ELF-1 (cell line): Measurements from ENCODE around the gene RERG.
"Not testable (repeated sequence)": the region's sequence is repeated elsewhere in the genome, so short reads cannot be mapped to it uniquely, and the experiment has no call there.

ENCODE experiments used
- DNase-seq: peaks from one replicate; pipeline ENCODE4 v3.0.0-alpha.2; 2016; ENCODE audit warnings: low read depth, low spot score

The RERG gene

DNA sequence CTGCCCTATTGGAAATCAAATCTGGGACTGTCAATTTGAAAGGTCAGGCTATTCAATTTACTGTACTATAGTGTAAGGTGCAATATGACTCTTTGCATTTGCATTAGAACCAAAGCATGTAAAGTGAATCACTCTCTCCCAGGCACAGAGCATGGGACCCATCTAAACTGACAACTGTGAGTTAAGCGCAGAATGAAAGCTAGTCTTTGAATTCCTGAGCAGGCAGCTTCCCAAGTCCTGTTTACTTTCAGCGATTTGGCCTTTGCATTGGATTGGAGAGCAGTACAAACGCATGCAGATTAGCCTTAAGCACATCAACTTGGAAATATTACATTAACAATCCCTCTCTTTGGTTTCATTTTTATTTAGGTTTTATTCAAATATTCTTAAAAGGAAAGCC is 74.6 kb downstream of the RERG start:
- DNase-seq: peak; percentile 20

GRCh38 chr12:15143467-15143866 is 77.8 kb downstream of the RERG start:
- no peak for DNase-seq

GRCh38 chr12:15142711-15143110 is 78.5 kb downstream of the RERG start:
- DNase-seq: no peak

DNA sequence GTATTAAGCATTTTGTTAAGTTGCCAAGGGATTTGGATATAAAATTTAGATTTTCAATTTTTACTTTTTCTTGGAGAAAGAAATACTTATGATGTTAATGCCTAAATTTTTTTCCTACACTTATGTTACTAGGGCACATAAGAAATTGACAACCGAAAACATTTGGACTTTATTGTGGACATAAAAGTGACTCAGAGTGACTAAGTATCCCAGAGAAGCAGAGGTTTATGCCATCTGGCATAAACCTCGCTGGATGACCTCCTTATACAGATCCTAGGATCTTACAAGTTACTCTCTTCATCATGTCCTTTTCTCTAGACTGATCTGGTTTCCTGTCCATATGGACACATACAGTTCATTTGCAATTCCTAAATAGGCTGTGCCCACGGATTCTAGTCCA is 89.8 kb downstream of the RERG start:
- DNase-seq: no peak

DNA sequence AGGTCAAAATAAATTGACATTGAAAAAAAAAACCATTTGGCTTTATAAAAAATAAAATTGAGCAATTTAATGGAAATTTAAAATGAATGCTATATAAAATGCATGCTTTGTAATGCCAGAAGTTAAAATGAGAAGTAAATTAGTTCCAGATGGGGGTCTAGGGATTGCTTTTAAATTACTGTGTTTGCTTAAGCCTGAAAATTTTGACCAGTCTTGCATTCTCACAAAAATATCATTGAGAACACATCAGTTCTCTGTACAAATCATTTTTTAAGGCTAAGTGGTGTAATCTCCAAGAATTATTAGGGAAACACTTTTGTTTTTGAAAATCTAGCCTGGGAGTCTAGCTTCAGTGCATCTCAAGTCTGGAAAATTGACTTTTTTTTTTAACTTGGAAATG is 90.7 kb downstream of the RERG start:
- no peak for DNase-seq

DNA sequence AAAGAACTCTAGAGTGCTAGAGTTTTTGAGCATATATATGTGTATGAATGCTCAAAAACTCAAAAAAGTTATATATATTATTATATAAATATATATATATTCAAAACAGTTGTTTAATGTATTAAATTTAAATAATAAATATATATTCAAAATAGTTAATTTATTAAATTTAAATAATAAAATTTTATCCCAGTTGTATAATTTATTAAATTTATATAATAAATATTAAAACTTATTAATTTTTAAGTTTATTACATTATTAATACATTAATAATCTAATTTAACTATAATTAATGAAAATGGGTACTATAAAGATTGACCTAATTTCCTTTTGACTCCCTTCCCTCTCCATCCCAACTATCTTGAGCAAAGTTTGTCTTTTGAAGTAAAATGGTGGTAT is 97.8 kb downstream of the RERG start:
- no peak for DNase-seq

GRCh38 chr12:15122344-15122743 is 98.9 kb downstream of the RERG start:
- DNase-seq: no peak

GRCh38 chr12:15118955-15119354 is 102.3 kb downstream of the RERG start:
- DNase-seq: no peak

- no peak for DNase-seq
Measured at GRCh38 chr12:15116983-15117382, 104.2 kb downstream of the RERG start.

- no peak for DNase-seq
Measured at GRCh38 chr12:15116086-15116485, 105.1 kb downstream of the RERG start.

DNA sequence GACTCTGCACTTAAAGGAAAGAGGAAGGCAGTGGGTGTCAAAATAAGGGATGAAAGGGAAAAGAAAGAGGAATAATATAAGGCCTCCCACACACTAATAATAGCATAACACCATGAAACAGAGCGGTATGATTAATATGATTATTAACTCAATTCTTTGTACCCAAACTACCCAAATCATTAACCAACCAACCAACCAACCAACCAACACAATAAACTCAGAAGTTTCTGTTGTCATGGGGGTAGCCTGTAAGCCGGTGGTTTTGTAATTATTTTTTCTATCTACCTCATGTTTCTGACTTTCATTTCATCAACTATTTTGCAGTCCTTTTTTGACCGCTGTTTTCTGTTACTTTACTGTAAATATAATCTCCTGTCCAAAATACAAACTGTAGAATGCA is 105.8 kb downstream of the RERG start:
- DNase-seq: no peak

- DNase-seq: no peak
Measured at GRCh38 chr12:15114501-15114900, 106.7 kb downstream of the RERG start.

- no peak for DNase-seq
Measured at GRCh38 chr12:15092826-15093225, 128.4 kb downstream of the RERG start.

DNA sequence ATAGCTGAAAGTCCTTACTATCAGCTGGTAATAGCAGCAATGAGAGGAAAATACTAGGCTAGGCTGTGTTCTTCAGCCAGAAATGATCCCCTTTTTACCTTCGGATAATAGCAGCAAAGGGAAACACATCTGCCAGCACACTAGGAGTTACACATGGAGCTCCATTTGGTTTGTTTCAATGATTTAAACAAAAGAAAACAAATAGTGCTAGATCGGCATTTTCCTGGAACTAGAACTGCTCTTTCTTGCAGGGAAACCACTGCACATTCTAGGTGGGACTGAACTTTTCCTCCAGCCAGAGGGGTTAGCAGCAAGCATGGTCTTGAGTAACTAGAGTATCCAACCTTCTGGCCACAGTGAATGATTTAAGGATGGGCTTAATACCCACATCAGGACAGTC is 130.8 kb downstream of the RERG start:
- DNase-seq: no peak

DNA sequence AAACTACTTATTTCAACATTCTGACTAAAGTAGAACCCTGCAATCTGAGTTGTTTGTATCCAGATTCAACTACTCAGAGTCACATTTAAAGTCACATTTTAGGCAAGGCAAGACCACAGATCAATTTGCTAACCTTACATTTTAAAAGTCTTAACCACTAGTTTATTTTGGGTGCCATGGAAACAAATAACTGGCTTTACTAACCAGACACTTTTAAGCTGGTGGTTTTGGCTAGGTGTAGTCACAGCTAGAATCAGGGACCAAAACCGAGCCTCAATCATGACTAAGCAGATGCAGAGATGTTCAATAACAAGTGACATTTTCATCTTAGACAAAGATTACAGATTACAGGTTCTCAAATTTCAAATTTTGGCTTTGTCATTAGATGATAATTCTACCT is 133.1 kb downstream of the RERG start:
- no peak for DNase-seq

DNA sequence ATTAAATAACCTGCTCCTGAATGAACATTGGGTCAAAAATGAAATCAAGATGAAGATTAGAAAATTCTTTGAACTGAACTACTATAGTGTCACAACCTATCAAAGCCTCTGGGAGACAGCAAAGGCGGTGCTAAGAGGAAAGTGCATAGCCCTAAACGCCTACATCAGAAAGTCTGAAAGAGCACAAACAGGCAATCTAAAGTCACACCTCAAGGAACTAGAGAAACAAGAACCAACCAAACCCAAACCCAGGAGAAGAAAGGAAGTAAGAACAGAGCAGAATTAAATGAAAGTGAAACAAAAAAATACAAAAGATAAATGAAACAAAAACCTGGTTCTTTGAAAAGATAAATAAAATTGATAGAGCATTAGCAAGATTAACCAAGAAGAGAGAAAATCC is 143.5 kb downstream of the RERG start:
- not testable (repeated sequence) for DNase-seq

DNA sequence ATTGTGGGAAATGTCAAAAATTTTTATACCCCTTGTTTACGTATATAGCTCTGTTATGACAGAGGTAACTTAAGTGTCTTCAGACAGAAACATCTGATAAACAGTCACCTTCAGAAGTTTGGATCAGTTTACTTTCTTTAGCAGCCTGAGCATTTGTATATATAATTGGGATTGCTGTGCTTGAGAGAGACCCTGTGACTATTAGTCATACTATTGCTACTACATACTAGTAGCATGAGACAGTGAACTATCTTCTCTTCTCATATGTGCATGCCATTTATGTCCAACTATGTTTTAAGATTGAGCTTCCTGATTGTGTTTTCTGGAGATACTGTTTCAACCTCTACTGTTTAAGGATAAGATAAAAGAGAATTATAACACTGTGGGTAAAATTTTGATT is 146.9 kb downstream of the RERG start:
- no peak for DNase-seq

- DNase-seq: no peak
Measured at GRCh38 chr12:15059123-15059522, 162.1 kb downstream of the RERG start.
